Measurements from ENCODE around the gene LSM8. TPM values are rescaled to one million over a fixed set of nuclear protein-coding genes. Genes with fewer than 3 reads are reported as not detected.
"Not testable (repeated sequence)": the region's sequence is repeated elsewhere in the genome, so short reads cannot be mapped to it uniquely, and the experiment has no call there.

LSM8 gene
- polyA plus RNA-seq, 4 donors = 60.7 to 75.2 (median 67.8) TPM

GRCh38 chr7:118195837-118196474, 12.0 kb downstream of the LSM8 start:
- DNase-seq (ENCODE audit: low read depth in 4 of 4, low spot score in 2 of 4) = peak in 2 of 4 donors; percentile 24 to 40

- no peak for DNase-seq (ENCODE audit: low read depth in 4 of 4, low spot score in 2 of 4)
Measured at GRCh38 chr7:118202061-118202460, 18.1 kb downstream of the LSM8 start.

GRCh38 chr7:118214051-118214832, 30.3 kb downstream of the LSM8 start:
- DNase-seq (ENCODE audit: low read depth in 4 of 4, low spot score in 2 of 4) = peak; percentile 56 to 79 (median 75)

- no peak for DNase-seq (ENCODE audit: low read depth in 4 of 4, low spot score in 2 of 4)
Measured at GRCh38 chr7:118214833-118215182, 30.8 kb downstream of the LSM8 start.

- DNase-seq (ENCODE audit: low read depth in 4 of 4, low spot score in 2 of 4) = no peak
Measured at GRCh38 chr7:118217210-118217619, 33.3 kb downstream of the LSM8 start.

- no peak for DNase-seq (ENCODE audit: low read depth in 4 of 4, low spot score in 2 of 4)
Measured at GRCh38 chr7:118218413-118219156, 34.6 kb downstream of the LSM8 start.

DNA sequence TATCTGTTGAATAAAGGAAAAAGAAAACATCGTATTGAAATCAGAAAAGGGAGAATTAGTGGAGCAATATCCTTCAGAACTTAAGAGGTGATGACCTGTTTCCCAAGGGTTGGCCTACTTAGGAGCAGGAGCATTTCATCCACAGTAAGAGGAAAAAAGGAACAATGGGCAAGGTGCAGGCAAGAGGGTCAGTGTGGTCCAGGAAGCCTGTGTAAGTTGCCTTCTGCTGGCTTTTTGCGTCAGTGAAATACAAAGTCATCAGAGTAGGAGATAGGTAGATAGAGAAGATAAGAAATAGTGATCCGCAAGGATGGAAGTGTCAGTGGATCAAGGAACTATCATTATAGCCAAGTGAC, 35.2 kb downstream of the LSM8 start:
- DNase-seq (ENCODE audit: low read depth in 4 of 4, low spot score in 2 of 4) = no peak

DNA sequence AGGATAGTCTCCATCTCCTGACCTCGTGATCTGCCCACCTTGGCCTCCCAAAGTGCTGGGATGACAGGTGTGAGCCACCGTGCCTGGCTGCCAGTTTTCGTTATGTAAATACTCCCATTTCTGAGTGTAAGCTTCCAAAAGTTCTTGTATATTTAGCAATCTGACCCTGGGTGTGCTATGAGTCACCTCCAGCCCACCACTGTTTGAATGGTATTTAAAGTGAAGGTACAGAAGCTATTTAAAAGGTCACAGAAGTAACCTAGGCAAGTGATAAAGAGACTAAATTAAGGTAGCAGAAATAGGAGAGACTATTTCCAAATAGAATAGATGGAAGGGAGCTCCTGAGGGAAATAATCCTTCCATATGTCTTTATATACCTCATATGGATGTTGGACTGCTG, 36.6 kb downstream of the LSM8 start:
- DNase-seq (ENCODE audit: low read depth in 4 of 4, low spot score in 2 of 4) = no peak

DNA sequence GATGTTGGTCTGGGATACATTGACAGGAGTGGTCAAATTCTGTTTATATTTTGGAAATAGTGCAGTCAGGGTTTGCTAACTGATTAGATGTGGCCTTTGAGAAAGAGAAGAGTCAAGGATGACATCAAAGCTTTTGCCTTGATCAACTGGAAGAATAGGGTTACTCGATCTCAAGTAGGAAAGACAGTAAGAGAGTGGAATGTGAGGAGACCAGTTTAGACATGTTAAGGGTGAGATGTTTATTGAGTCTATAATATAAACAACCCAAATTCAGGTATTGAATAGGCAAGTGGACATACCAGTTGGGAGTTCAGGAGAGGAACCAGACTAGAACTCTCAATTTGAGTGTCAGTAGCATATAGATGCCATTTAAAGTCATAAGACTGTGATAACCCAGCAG, 38.6 kb downstream of the LSM8 start:
- no peak for DNase-seq (ENCODE audit: low read depth in 4 of 4, low spot score in 2 of 4)

DNA sequence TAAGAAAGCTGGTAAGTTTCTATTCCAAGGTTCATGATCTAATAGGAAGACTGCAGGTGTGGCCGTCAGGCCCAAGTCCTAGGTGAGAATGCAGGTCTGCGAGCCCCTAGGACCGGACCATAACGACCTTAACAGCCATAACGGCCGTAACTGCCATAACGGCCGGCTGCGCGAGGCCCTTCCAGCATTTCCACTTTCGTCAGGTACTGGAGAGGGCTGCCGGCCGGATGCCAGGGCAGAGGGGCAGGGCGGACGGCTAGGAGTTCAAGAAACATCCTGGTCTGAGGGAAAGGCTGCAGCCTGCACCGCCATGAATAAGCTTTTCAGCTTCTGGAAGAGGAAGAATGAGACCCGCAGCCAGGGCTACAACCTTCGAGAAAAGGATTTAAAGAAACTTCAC, 40.6 kb downstream of the LSM8 start, which contains the start of gene ANKRD7:
ANKRD7 (plus strand) TSS at position 184 of the 400 bp plus-strand sequence; CDS start at position 311, 127 bp downstream.
- DNase-seq (ENCODE audit: low read depth in 4 of 4, low spot score in 2 of 4) = no peak

DNA sequence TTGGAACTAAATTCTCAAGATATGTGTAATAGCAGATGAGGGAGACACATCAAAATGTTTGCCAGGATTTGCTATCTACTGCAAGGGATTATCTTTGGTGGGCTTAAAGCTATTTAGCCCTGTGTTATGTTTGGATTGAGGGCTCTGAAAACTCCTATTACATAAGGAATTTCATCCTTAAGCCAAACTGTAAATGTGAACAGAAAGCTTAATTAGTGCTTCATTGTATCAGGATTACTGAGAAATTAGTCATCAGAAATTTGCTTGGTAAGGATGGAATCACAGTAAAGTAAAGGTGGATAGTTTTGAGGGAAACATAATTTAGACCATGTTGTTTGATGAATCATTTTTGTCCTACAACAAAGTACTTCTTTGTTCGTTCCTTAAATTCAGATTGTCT, 48.9 kb downstream of the LSM8 start:
- no peak for DNase-seq (ENCODE audit: low read depth in 4 of 4, low spot score in 2 of 4)

DNA sequence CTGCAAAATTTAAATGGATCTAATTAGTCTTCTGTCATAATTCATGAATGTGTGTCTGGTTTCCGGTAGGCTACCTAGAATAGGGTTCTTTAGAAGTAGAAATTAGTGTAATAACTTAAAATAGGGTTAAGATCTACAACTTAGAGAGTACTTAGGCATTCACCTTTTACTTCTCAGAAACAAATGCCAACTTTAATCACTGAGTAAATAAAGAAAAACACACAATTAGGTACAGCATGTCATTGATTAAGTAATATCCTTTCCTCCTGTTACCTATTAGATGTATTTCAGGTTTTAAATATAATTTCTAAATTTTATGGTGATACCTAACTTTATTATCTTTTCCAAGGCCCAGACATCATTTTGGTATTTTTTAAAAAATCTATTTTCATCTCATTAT, 49.8 kb downstream of the LSM8 start:
- no peak for DNase-seq (ENCODE audit: low read depth in 4 of 4, low spot score in 2 of 4)

DNA sequence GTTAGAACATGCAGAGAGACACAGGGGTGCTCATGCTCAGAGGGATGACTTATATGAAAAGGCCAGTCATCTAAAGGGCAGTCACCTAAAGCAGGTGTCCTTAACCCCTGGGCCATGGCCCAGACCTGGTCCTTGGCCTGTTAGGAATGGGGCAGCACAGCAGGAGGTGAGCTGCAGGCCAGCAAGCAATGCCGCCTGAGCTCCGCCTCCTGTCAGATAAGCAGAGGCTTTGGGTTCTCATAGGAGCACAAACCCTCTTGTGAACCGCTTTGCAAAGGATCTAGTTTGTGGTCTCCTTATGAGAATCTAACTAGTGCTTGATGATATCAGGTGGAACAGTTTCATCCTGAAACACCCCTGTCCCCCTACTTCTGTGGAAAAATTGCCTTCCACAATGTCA, 55.0 kb downstream of the LSM8 start:
- DNase-seq (ENCODE audit: low read depth in 4 of 4, low spot score in 2 of 4) = no peak

GRCh38 chr7:118240320-118240719, 56.4 kb downstream of the LSM8 start:
- not testable (repeated sequence) for DNase-seq (ENCODE audit: low read depth in 4 of 4, low spot score in 2 of 4)

Other genes with a start within 250 kb of the LSM8 start
- gene ANKRD7, start 40.5 kb downstream of the LSM8 start, polyA plus RNA-seq (ENCODE audit: insufficient read length in 4 of 4) = 1 to 10 TPM; 3.0 to 3.7 (median 3.5) TPM